Non-pigmented ciliary epithelial cell (primary cell): ENCODE measurements around the gene KLHL6.
"Not testable (repeated sequence)": the region's sequence is repeated elsewhere in the genome, so short reads cannot be mapped to it uniquely, and the experiment has no call there.

Source experiments
- DNase-seq: peaks from one replicate; pipeline ENCODE4 v3.0.0-alpha.2; 2010; ENCODE audit warnings: low read depth

The KLHL6 gene, protein sequence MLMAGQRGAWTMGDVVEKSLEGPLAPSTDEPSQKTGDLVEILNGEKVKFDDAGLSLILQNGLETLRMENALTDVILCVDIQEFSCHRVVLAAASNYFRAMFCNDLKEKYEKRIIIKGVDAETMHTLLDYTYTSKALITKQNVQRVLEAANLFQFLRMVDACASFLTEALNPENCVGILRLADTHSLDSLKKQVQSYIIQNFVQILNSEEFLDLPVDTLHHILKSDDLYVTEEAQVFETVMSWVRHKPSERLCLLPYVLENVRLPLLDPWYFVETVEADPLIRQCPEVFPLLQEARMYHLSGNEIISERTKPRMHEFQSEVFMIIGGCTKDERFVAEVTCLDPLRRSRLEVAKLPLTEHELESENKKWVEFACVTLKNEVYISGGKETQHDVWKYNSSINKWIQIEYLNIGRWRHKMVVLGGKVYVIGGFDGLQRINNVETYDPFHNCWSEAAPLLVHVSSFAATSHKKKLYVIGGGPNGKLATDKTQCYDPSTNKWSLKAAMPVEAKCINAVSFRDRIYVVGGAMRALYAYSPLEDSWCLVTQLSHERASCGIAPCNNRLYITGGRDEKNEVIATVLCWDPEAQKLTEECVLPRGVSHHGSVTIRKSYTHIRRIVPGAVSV

DNA sequence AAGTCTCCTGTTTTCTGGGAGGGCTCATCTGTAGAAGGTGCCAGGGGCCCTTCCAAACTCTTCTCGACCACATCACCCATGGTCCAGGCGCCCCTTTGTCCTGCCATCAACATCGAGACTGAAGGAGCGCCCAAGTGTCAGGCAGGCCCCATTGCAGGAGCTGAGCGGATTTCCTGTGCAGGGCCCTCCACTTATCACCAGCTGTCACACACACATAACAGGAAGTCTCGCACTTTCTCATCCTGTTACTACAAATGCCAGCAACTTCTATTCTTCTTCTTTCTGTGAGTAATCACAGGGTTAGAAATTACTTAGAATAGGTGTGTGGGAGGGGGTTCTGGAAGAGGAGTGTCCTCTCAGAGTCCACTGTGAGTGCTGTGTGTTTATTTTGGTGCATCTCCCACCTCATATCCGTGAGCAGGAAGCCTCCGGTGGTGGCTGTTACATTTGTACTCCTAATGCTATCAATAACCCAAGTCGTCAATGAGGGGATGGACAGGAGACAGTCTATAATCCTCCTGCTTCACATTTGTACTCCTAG, at the start of gene KLHL6:
Gene KLHL6 (minus strand): TSS at position 166 of the 541 bp plus-strand sequence. CDS start 53 bp downstream, at position 113.
- DNase-seq: no peak

- no peak for DNase-seq
Measured at GRCh38 chr3:183597959-183598358, 42.5 kb upstream of the KLHL6 start.

- no peak for DNase-seq
Measured at GRCh38 chr3:183594636-183595035, 39.1 kb upstream of the KLHL6 start.

GRCh38 chr3:183592821-183593220, 37.3 kb upstream of the KLHL6 start:
- DNase-seq: no peak

GRCh38 chr3:183591881-183592521, 36.5 kb upstream of the KLHL6 start:
- no peak for DNase-seq

GRCh38 chr3:183590442-183590841, 34.9 kb upstream of the KLHL6 start:
- no peak for DNase-seq

DNA sequence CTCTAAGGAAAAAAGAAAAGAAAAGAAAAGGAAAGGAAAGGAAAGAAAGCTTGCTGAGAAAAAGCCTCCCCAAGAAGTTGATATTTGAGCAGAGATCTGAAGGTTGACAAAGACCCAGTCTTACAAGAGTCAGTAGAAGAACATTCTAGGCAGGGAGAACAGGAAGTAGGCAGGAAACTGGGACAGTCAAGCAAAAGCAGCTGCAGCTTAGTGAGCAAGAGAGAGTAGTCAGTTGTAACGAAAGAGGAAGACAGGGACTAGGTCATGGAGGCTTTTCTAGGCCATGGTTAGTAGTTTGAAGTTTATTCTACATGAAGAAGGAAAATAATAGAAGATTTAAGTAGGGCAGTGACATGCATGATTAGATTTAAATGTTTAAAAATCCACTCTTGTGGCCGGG, 31.8 kb upstream of the KLHL6 start:
- no peak for DNase-seq

DNA sequence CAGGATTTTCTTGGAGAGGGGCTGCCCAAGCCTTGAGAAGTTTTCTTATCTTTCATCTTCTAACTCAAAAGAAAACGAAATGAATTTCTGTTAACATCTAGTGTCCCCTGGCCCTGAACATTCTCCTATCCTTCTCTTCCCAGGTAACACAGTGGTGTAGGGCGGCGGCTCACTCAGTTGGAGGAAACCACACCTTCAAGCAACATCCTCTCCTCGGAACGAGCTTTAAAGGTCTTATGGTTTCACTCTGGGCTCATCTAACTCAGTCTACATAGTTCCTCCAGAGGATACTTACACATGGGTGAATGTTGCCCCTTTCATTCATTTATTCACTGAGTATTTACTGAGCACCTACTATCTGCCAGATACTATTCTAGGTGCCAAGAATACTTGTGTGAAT, 31.0 kb upstream of the KLHL6 start:
- DNase-seq: no peak

- no peak for DNase-seq
Measured at GRCh38 chr3:183584914-183585280, 29.4 kb upstream of the KLHL6 start.

DNA sequence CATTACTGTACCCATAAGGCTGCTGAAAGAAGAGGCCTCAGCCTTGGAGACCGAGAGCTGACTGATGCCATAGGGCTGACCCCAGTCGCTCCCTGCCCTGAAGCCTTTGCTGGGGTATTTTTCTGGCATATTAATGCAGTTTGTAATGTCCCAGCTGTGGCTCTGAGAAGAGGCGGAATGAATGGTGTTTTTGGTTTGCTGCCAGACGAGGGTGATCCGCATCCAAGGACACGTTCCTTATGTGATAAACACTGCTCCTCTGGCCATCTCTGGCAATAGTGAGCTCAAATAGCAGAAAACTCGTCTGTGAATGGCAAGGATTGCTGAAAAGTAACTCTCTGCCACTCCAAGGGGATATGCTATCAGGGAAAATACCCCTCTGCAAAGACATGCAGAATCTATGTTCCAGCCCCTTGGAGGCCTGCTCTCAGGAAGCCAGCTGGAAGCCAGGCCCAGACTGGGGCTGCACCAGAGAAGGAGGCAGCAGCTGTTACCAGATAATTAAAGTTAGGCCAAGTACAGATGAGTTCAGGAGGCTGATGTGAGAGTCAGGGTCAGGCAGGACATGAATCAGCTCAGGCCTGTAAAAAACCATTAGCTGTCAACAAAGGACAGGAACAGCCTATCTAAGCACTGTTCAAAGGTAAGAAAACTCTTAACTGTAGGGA, 28.9 kb upstream of the KLHL6 start:
- no peak for DNase-seq

GRCh38 chr3:183583331-183584245, 28.1 kb upstream of the KLHL6 start:
- no peak for DNase-seq

GRCh38 chr3:183582161-183582560, 26.7 kb upstream of the KLHL6 start:
- DNase-seq: no peak

DNA sequence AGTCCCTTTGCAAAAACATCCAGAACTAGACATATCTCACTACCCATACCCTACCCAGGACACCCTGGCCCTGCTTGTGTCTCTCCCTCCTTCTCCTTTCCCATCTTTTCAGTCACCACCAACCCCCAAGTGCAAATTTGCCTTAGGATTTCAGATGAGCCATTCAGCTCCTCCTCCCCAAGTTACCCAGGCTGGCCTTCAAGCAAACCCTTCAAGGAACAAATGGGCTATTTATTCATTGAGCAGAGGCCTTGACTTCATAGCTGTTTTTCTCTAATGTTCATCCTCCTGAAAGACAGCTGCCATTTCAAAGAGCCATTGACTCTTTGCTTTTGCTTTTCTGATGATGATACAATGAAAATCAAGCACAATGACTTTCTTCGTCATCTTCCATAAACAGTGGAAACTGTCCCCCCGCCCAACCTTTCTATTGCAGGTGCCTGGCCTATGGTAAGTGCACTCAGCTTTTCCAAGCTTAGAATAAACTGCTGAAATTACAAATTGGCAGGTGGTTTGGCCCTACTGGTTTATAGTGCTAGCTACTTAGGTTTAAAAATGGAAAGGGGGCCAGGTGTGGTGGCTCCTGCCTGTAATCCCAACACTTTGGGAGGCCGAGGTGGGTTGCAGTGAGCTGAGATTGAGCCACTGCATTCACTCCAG, 26.1 kb upstream of the KLHL6 start:
- no peak for DNase-seq

GRCh38 chr3:183579967-183580900, 24.7 kb upstream of the KLHL6 start:
- no peak for DNase-seq

- DNase-seq: no peak
Measured at GRCh38 chr3:183578179-183578578, 22.7 kb upstream of the KLHL6 start.

DNA sequence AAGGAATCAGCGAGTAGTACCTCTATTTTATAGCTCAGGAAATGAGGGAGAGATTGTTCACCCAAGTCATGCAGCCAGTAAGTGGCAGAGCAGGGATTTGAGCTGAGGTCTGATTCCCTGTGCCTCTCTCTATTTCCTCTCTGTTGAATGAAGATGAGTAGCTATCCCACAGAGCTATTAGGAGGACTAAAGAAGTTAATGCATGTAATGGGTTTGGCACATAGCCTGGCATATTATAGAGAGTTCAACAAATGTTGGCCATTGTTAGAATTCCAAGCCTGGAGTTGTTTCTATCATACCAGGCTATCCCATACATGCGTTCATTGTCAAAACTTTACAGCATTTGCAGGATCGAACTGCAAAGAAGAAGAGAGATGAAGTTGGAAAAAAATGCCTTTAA, 21.8 kb upstream of the KLHL6 start:
- no peak for DNase-seq

- no peak for DNase-seq
Measured at GRCh38 chr3:183576487-183577107, 21.1 kb upstream of the KLHL6 start.

GRCh38 chr3:183572935-183573334, 17.4 kb upstream of the KLHL6 start:
- DNase-seq: no peak

DNA sequence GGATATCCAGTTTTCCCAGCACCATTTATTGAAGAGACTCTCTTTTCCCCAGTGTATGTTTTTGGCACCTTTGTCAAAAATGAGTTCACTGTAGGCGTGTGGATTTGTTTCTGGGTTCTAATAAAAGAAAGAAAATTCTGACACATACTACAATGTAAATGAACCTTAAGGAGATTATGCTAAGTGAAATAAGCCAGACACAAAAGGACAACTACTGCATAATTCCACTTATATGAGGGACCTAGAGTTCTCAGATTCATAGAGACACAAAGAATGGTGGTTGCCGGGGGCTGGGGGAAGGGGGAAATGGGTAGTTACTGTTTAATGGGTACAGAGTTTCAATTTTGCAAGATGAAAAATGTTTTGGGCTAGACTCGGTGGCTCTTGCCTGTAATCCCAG, 14.7 kb upstream of the KLHL6 start:
- DNase-seq: not testable (repeated sequence)
